Right lobe of liver (tissue), 4 donors: Measurements from ENCODE around the gene GPS1.

Experiments
- POLR2A ChIP-seq: fragments of 450-650 bp; IDR thresholded peaks from one replicate; pipeline ENCODE4 v1.6.1; 2017; ENCODE audit warnings: antibody characterized with exemption, mild to moderate bottlenecking
- TF ChIP-seq, protein P1 (sequence below), 4 donors: fragments of 200-600 bp in 3 of 4; fragments of 450-650 bp in 1 of 4; IDR thresholded peaks; one replicate each; pipeline versions ENCODE4 v1.5.1 to v1.8.0; 2016 to 2022; ENCODE audit warnings: antibody characterized with exemption in 4 of 4, mild to moderate bottlenecking in 2 of 4
- donor health status: DM: no; HTN: no; CAD: no.
- donor health status: DM: no; HTN: no; CAD: no.
- donor health status: DM: no; HTN: yes; CAD: no.

DNA sequence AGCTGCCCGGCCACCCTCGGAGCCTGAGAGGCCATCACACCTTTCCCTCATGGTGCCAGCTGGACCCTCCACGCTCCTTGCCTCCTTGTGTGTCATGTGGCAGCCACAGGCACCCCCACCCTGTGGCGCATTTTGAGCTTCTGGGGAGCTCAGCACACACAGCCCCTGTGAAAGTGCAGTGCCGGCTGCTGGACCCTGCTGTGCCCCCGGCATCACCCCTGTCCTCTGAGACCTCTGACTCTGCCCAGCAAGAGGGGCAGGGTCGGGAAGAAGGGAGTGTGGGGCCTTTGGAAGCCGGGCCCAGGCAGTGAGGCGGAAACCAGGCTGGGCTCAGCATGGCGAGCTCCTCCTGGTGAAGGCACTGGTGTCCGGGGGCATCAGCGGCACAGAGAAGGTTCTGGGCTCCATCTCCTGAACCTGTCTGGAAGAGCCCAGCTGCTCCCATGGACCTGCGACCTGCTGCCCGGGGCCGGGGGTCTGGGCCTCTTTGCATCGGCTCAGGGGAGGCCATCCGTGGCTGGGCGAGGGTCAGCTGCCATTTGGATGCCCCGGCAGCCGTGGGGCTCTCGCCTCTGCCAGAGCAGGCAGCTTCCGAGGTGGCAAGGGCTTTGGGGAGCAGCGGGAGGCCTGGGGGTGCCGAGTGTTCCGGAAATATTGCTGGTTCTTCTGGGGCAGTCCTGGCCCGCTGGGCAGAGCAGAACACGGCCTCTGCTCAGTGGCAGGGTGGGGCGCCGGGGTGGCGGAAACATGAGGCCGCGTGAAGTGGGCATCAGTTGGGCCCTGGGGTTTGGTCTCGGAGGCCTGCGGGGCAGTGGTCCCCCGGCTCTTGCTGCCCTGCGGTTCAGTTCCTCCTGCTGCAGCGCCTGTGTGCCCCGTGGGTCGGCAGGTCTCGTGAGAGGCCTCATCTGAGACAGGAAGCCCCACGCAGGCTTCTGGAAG lies 46.9 kb upstream of the GPS1 start:
- TF ChIP-seq, protein P1, sequence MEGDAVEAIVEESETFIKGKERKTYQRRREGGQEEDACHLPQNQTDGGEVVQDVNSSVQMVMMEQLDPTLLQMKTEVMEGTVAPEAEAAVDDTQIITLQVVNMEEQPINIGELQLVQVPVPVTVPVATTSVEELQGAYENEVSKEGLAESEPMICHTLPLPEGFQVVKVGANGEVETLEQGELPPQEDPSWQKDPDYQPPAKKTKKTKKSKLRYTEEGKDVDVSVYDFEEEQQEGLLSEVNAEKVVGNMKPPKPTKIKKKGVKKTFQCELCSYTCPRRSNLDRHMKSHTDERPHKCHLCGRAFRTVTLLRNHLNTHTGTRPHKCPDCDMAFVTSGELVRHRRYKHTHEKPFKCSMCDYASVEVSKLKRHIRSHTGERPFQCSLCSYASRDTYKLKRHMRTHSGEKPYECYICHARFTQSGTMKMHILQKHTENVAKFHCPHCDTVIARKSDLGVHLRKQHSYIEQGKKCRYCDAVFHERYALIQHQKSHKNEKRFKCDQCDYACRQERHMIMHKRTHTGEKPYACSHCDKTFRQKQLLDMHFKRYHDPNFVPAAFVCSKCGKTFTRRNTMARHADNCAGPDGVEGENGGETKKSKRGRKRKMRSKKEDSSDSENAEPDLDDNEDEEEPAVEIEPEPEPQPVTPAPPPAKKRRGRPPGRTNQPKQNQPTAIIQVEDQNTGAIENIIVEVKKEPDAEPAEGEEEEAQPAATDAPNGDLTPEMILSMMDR (IDR thresholded peaks at IDR 0.05): no peak
- TF ChIP-seq POLR2A: no peak
